ENCODE data around the gene TBC1D12. TPM values are rescaled to one million over a fixed set of nuclear protein-coding genes. Genes with fewer than 3 reads are reported as not detected.

Gene TBC1D12
- total RNA-seq, 1 experiment from 2014 or later: 1.6 TPM

DNA sequence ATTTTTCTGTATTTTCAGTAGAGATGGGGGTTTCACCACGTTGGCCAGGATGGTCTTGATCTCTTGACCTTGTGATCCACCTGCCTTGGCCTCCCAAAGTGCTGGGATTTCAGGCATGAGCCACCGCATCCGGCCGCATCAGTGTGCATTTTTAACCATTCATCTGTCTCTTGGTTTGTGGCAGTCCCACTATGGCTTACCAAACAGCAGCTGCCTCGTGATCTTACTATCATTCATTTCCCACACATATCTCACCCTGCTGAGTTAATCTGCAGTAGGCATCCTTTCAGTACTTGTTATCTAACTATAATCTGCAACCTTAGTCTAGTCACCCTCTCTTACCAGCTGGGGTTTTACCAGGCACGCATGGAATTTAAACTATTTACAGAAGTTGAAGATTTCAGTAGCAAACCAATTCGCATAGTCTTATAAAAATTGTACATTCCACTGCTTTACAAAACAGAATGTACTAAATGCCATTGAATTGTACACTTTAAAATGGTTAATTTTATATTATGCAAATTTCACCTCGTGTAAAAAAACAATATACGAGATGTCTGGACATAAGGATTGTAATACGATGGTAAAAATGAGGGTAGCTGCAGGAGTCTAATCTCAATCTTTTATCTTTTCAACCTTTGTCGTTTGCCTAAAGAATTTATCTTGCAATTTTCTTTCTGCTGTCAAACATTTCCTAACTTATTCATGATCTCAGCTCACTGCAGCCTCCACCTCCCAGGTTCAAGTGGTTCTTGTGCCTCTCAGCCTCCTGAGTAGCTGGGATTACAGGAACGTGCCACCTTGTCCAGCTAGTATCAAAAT is 4.6 kb upstream of the TBC1D12 start:
- Histone ChIP-seq H3K27ac (ENCODE audit: low read depth, low read length, poor library complexity, severe bottlenecking) (no peak overlapping the region), H3K9me3 (ENCODE audit: low read depth, low read length, poor library complexity, severe bottlenecking) (no peaks in the 10 kb centered on the region), H3K4me1 (ENCODE audit: insufficient read depth, low read length, poor library complexity, severe bottlenecking) (no peaks in the 10 kb centered on the region), H3K36me3 (ENCODE audit: insufficient read depth, low read length, poor library complexity, severe bottlenecking) (no peaks in the 10 kb centered on the region), H3K27me3 (replicated peaks; ENCODE audit: insufficient read depth, low read depth, low read length, poor library complexity) (peaks cover 10% of the 10 kb centered on the region), H3K4me3 (ENCODE audit: low read depth, low read length, poor library complexity, severe bottlenecking) (no peak overlapping the region)
- DNase-seq (ENCODE audit: low spot score): peak; percentile 60
- intact Hi-C loops (cut with micrococcal nuclease; ENCODE audit: unreplicated experiment): no loop called here
- BruUV-seq (replicated peaks): no TSS peak
- CTCF ChIA-PET: no interaction called here
- TF ChIP-seq CTCF (conservative IDR thresholded peaks at IDR 0.05; ENCODE audit: low read depth, low read length) (no peak), EZH2 (IDR thresholded peaks at IDR 0.05; ENCODE audit: borderline replicate concordance, low read depth, low read length, poor library complexity, severe bottlenecking) (no peak)
- POLR2A ChIA-PET (ENCODE audit: low non-redundant PET): no interaction called here

DNA sequence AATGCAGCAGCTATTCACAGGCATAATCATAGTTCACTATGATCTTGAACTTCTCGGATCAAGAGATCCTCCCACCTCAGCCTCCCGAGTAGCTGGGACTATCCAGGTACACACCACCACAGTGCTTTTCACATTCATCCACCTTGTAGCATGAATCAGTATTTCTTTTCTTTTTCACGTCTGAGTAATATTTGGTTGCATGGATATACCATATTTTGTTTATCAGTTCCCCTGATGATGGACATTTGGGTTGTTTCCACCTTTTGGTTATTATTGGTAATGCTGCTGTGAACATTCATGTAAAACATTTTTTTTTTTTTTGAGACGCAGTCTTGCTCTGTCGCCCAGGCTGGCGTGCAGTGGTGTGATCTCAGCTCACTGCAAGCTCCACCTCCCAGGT is 3.6 kb upstream of the TBC1D12 start:
- H3K4me1 ChIP-seq (ENCODE audit: insufficient read depth, low read length, poor library complexity, severe bottlenecking): peaks cover 7% of the 10 kb centered on the region
- ChIA-PET POLR2A (ENCODE audit: low non-redundant PET) (interaction anchor here (0.6 to 0.7 kb wide), 2 partner anchors 19 to 430 kb away, joined by 4 to 9 read pairs; no protein-coding TSS in a partner anchor), CTCF (no interaction called here)
- H3K36me3 ChIP-seq (ENCODE audit: insufficient read depth, low read length, poor library complexity, severe bottlenecking): no peaks in the 10 kb centered on the region
- TF ChIP-seq CTCF (conservative IDR thresholded peaks at IDR 0.05; ENCODE audit: low read depth, low read length) (no peak), EZH2 (IDR thresholded peaks at IDR 0.05; ENCODE audit: borderline replicate concordance, low read depth, low read length, poor library complexity, severe bottlenecking) (no peak)
- no TSS peak for BruUV-seq (replicated peaks)
- no peak overlapping the region for H3K27ac ChIP-seq (ENCODE audit: low read depth, low read length, poor library complexity, severe bottlenecking)
- H3K9me3 ChIP-seq (ENCODE audit: low read depth, low read length, poor library complexity, severe bottlenecking): no peaks in the 10 kb centered on the region
- intact Hi-C loops (cut with micrococcal nuclease; ENCODE audit: unreplicated experiment): no loop called here
- no peak overlapping the region for H3K4me3 ChIP-seq (ENCODE audit: low read depth, low read length, poor library complexity, severe bottlenecking)
- DNase-seq (ENCODE audit: low spot score): no peak
- peaks cover 20% of the 10 kb centered on the region for H3K27me3 ChIP-seq (replicated peaks; ENCODE audit: insufficient read depth, low read depth, low read length, poor library complexity)

- Histone ChIP-seq H3K27ac (ENCODE audit: low read depth, low read length, poor library complexity, severe bottlenecking) (no peak overlapping the region), H3K4me3 (ENCODE audit: low read depth, low read length, poor library complexity, severe bottlenecking) (peak overlapping the region; percentile 54), H3K36me3 (ENCODE audit: insufficient read depth, low read length, poor library complexity, severe bottlenecking) (no peaks in the 10 kb centered on the region), H3K9me3 (ENCODE audit: low read depth, low read length, poor library complexity, severe bottlenecking) (no peaks in the 10 kb centered on the region), H3K27me3 (replicated peaks; ENCODE audit: insufficient read depth, low read depth, low read length, poor library complexity) (peaks cover 59% of the 10 kb centered on the region), H3K4me1 (ENCODE audit: insufficient read depth, low read length, poor library complexity, severe bottlenecking) (peaks cover 7% of the 10 kb centered on the region)
- peak; percentile 21 for DNase-seq (ENCODE audit: low spot score)
- no TSS peak for BruUV-seq (replicated peaks)
- ChIA-PET CTCF (interaction anchor here (0.6 kb wide), 1 partner anchor 41 kb away, joined by 3 read pairs; no protein-coding TSS in a partner anchor), POLR2A (ENCODE audit: low non-redundant PET) (no interaction called here)
- intact Hi-C loops (cut with micrococcal nuclease; ENCODE audit: unreplicated experiment): no loop called here
- TF ChIP-seq CTCF (conservative IDR thresholded peaks at IDR 0.05; ENCODE audit: low read depth, low read length): no peak
- TF ChIP-seq EZH2 (IDR thresholded peaks at IDR 0.05; ENCODE audit: borderline replicate concordance, low read depth, low read length, poor library complexity, severe bottlenecking): no peak
Observed at GRCh38 chr10:94402843-94403379, 570 bp downstream of the TBC1D12 start.

All from A673 (cell line).